T-helper 9 cell (primary cell): Measurements from ENCODE around the gene GCLC.
"Not testable (repeated sequence)": the region's sequence is repeated elsewhere in the genome, so short reads cannot be mapped to it uniquely, and the experiment has no call there.

Source experiments
- DNase-seq: peaks from one replicate; pipeline ENCODE4 v3.0.0-alpha.2; 2020

Gene GCLC

GRCh38 chr6:53487080-53487479 lies 57.8 kb downstream of the GCLC start:
- no peak for DNase-seq

DNA sequence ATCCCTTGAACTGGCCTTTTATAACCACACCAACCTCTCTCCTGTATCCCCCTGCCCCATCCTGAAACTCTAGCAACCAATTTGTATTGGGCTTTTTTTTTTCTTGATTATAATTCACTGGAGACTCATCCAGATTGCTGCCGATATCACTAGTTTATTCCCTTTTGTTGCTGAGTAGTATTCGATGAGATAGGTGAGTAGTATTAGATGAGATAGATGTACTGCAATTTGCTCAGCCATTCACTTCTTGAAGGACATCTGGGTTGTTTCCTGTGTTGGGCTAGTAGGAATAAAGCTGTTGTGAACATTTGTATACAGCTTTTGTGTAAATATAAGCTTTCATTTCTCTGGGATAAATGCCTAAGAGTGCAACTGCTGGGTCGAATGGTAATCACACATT lies 58.2 kb downstream of the GCLC start:
- DNase-seq = no peak

GRCh38 chr6:53484476-53485280 lies 60.2 kb downstream of the GCLC start:
- DNase-seq = peak; percentile 74

DNA sequence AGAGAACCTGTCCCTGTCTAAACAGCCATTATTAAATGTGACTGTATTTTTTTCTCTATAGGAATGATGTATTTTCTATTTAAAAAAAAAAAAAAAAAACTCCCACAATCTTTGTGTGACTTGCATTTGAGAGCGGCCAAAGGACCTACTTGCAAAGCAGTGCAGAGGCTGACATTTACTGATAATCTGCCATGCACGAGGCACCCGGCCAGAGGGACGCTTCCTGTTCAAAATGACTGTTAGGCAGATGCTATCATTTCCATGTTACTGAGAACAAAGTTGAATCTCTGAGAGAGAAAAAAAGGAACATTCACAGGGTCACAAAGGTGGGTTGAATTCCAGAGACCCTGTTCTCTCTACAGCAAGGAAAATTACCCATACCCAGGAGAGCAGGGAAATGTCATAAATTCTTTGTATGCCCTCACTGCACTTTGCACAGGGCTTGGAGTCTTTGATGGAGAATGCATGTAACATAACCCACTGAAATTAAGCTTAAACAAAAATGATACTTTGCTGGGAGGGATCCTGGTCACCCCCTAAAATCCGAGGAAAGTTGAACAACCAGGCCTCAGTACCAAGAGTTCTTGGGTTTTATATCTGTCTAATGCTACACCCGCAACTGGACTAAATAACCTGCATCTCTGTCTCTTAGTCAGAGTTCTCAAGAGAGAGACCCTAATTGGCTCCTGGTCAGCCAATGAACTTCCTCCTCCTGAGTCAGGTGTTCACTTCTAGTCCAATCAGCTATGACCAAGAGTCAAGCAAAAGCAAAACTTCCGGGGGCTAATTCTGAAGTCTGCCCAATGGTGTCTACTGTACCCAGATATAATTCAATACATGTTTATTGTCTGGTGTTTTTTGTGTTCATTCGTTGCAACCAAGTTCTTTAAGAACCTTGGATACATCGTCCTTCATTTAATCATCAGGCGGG lies 61.2 kb downstream of the GCLC start:
- DNase-seq = no peak

DNA sequence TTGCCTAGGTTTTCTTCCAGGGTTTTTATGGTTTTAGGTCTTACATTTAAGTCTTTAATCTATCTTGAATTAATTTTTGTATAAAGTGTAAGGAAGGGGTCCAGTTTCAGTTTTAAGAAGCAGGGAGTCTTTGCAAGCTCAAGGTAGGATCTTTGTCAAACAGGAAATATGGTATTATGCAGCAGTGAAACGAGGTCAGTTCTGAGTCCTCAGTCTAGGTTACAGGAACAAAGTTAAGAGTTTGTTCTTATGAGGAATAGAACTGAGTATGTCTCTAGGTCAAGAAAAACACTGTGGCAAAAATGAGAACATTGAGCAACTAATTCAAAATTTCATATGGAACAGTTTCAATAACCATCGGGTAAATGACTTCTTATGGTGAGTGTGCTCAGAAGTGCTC lies 63.6 kb downstream of the GCLC start:
- no peak for DNase-seq

DNA sequence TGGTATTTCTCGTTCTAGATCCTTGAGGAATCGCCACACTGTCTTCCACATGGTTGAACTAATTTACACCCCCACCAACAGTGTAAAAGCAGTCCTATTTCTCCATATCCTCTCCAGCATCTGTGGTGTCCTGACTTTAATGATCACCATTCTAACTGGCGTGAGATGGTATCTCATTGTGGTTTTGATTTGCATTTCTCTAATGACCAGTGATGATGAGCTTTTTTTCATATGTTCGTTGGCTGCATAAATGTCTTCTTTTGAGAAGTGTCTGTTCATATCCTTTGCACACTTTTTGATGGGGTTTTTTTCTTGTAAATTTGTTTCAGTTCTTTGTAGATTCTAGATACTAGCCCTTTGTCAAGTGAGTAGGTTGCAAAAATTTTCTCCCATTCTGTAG lies 64.1 kb downstream of the GCLC start:
- not testable (repeated sequence) for DNase-seq

GRCh38 chr6:53479871-53480270 lies 65.0 kb downstream of the GCLC start:
- DNase-seq = no peak

DNA sequence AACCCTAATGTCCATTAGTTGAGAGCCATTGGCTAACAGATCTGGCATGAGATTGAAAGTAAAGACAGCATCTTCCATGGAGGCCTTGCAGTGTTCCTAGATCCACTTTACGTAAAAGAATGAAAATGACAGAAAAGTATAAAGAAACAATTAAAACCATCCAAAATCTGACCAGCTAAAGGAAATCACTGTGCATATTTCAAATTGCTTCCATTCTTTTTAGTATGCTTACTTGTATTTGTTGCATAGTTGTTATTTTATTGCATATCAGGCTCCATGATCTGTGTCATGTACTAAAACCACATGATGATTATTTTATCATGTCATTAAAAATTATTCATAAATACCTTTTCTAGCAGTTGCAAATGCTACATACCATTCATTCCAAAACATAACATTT lies 67.9 kb downstream of the GCLC start:
- DNase-seq = no peak

DNA sequence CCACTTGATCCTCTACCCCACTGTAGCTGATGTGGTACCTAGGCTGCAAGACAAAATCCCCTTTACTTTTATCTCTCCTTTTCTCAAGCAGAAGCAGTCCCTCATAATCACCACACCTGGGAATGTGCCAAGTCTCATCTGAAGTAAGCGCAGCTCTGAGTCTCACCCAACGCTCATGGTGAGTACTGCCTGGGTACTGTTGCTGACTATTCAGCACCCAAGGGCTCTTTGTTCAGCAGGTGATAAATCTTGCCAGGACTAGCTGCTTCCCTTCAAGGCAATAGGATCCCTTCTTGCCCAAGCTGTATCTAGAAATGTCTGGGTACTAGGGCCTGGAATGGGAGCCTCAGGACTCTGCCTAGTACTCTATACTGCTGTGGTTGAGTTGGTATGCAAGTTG lies 70.9 kb downstream of the GCLC start:
- DNase-seq = no peak

GRCh38 chr6:53469163-53469562 lies 75.7 kb downstream of the GCLC start:
- DNase-seq = no peak

GRCh38 chr6:53466257-53466656 lies 78.6 kb downstream of the GCLC start:
- DNase-seq = no peak

DNA sequence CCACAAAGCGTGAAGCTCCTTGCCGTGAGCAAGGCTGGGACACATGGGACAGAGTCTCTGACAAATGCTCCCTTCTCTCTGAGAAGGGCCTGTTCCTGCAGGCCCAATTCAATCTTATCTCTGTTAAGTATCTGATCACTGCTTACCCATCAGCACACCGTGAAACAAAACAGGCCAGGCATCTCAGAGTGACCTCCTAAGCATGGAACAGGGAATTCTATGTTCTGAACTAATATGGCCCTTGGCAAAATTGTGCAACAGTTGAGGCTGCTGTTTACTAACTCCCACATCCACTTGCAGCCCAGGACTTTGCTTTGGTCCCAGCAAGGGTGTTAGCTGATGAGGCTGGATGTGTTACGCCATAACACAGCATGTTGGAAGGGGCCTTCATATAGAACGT lies 79.2 kb downstream of the GCLC start:
- DNase-seq = no peak

DNA sequence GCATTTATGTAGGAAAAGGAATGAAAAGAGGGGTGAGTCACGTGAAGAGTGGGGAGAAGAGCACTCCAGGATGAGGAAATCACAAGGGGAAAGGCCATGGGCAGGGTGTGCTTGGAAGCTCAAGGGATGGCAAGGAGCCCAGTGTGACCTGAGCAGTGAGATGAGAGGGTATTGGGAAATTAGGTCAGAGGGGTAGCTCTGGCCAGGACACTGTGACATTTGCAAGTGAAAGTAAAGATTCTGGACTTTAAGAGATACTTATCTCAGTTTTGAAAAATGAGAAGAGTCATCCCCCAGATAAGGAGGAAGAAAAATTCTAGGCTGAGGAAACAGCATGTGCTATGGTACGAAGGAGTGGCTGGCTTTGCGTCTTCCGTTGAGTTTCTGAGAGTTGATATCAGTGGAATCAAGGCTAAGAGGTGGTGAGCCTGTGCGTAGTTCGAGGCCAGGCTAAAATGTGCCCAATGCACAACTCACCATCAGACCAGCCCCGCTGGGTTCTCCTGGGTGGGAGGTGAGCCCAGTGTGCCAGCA lies 79.9 kb downstream of the GCLC start:
- no peak for DNase-seq

DNA sequence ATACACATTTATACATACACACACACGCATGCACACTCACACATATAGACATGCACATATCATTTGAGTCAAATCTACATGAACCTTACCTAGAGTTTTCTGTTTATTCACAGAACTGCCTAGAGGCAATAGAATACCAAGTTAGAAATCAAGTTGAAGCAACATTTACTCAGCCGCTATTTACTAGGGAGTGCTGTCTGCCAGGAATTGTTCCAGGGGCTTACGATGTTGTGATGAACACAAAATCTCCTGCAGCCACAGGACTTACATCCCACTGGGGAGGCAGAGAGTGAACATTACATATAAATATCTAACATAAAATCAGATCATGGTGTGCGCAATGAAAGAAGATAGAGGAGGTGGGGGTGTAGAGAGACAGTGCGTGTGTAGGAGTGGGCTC lies 80.4 kb downstream of the GCLC start:
- no peak for DNase-seq

DNA sequence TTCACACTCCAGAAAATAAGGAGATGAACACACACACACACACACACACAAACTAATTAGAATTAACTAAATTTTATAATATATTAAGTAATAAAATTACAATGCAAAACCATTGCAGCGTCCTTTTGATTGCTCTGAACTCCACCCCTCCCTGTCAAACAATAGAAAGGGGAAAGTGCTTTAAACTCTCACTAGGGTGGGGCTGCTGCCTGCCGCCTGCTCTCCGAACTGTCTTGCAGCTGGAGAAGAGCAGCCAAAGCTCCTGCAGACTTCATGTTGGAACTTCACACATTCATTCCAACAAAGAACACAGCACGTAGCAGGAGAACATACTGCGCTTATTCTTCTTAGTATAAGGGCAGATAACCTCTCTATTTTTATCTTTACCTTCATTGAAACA lies 83.2 kb downstream of the GCLC start:
- DNase-seq = no peak

DNA sequence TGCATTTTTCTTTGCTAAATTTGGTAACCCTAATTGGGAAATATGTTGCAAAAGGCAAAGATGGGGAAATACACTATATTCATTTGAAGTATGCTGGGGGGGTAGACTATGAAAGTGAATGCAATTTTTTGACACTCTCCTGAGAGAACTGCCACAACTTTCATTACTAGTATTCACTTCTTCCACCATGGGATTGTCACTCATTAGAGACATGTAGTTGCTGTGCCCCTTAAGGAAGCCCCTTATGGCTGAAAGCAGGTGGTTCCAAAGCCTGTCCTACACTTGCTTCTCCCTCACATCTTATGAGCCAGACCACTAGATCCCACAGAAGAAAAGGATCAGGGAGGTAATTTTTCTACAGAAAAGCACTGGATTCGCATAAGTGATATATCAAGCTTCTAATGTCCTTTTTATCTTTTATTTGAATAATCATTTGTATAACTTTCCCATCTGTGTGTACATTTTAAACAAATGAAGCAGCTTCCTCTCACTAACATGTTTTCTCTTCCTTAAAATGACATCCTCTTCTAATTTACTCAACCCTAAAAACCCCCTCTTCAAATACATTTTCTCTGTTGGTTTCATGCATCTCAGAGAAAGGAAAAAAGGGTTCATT lies 83.8 kb downstream of the GCLC start:
- no peak for DNase-seq

- DNase-seq = no peak
Measured at GRCh38 chr6:53458105-53458866, 86.6 kb downstream of the GCLC start.

DNA sequence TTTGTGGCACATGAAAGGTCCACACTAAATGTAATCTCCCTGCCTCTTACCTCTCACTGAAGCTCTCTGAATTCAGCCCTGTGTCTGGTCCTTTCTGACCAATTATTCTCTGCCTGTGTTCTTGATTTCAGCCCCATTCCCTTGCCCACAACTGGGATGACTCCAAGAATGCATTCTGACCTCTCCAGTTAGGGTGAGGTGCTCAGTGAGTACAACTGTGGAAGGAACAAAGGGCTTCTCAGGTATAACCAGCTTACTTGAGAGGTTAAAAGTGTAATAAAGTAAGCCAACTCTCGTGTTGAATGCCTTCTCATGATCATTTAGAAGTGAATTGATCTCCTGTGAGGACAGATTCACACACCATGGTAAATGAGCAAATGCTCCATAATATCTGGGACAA lies 88.1 kb downstream of the GCLC start:
- no peak for DNase-seq

DNA sequence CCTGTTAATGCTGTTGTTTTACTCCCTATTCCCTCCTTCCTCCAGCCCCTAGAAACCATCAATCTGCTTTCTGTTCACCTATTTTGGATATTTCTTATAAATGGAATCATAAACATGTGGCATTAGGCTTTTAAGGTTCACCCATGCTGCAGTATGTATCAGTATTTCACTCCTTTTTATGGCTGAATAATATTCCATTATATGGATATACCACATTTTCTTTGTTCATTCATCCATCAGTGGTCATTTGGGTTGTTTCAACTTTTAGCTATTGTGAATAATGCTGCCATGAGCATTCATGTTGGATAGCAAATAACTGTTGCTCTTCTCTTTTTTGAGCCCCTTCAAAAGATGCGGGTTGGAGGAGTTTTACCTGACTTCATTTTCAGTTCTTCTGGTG lies 89.2 kb downstream of the GCLC start:
- no peak for DNase-seq

GRCh38 chr6:53451165-53451564 lies 93.7 kb downstream of the GCLC start:
- no peak for DNase-seq

GRCh38 chr6:53447865-53448264 lies 97.0 kb downstream of the GCLC start:
- DNase-seq = no peak
